ENCODE measurements around the gene CLRN2. TPM values are rescaled to one million over a fixed set of nuclear protein-coding genes. Genes with fewer than 3 reads are reported as not detected.

The CLRN2 gene
- total RNA-seq, 1 donor from 2014 or later = not detected

- Histone ChIP-seq H3K27me3 (ENCODE audit: insufficient read depth, low read length) (peaks cover 20% of the 10 kb centered on the region), H3K27ac (ENCODE audit: low read depth, low read length) (no peak overlapping the region), H4K20me1 (ENCODE audit: insufficient read depth, low read length) (no peaks in the 10 kb centered on the region), H3K4me3 (ENCODE audit: insufficient read depth, low read depth, low read length) (no peak overlapping the region), H3K9me3 (ENCODE audit: insufficient read depth, low read depth, low read length) (no peaks in the 10 kb centered on the region), H3K4me2 (ENCODE audit: low read length) (no peak overlapping the region), H2AFZ (ENCODE audit: low read depth, low read length) (no peak overlapping the region), H3K4me1 (ENCODE audit: insufficient read depth, low read length) (no peaks in the 10 kb centered on the region), H3K9ac (ENCODE audit: low read length) (no peak overlapping the region), H3K79me2 (ENCODE audit: insufficient read depth, low read length) (no peaks in the 10 kb centered on the region), H3K36me3 (ENCODE audit: insufficient read depth, low read length) (no peaks in the 10 kb centered on the region)
- Mint-ChIP-seq H3K36me3 (ENCODE audit: low read depth, unreplicated experiment) (no peaks in the 10 kb centered on the region), H3K4me1 (ENCODE audit: low read depth, unreplicated experiment) (no peaks in the 10 kb centered on the region), H3K27me3 (ENCODE audit: low read depth, unreplicated experiment) (peaks cover 13% of the 10 kb centered on the region), H3K27ac (ENCODE audit: unreplicated experiment) (no peak overlapping the region), H3K4me3 (ENCODE audit: unreplicated experiment) (no peak overlapping the region), H3K9me3 (ENCODE audit: unreplicated experiment) (no peaks in the 10 kb centered on the region)
- no peak for DNase-seq (ENCODE audit: low read depth)
- TF ChIP-seq CTCF (IDR thresholded peaks at IDR 0.05; ENCODE audit: insufficient read depth, low read depth, low read length) (no peak), EZH2 (IDR thresholded peaks at IDR 0.05; ENCODE audit: insufficient read depth, low read length) (no peak)
- no peak for FAIRE-seq
These were observed 6.6 kb downstream of the CLRN2 start for GRCh38 chr4:17521595-17521994.

- no peak overlapping the region for H3K27ac Mint-ChIP-seq (ENCODE audit: unreplicated experiment)
- no peak overlapping the region for H2AFZ ChIP-seq (ENCODE audit: low read depth, low read length)
These were observed 8.7 kb downstream of the CLRN2 start for GRCh38 chr4:17523662-17524061.

More at GRCh38 chr4:17523662-17524061, 8.7 kb downstream of the CLRN2 start:
- H3K36me3 Mint-ChIP-seq (ENCODE audit: low read depth, unreplicated experiment) = no peaks in the 10 kb centered on the region
- Histone ChIP-seq H3K9me3 (ENCODE audit: insufficient read depth, low read depth, low read length) (no peaks in the 10 kb centered on the region), H4K20me1 (ENCODE audit: insufficient read depth, low read length) (no peaks in the 10 kb centered on the region), H3K36me3 (ENCODE audit: insufficient read depth, low read length) (no peaks in the 10 kb centered on the region), H3K79me2 (ENCODE audit: insufficient read depth, low read length) (no peaks in the 10 kb centered on the region), H3K27me3 (ENCODE audit: insufficient read depth, low read length) (peaks cover 15% of the 10 kb centered on the region), H3K4me1 (ENCODE audit: insufficient read depth, low read length) (no peaks in the 10 kb centered on the region), H3K27ac (ENCODE audit: low read depth, low read length) (no peak overlapping the region), H3K4me2 (ENCODE audit: low read length) (no peak overlapping the region), H3K4me3 (ENCODE audit: insufficient read depth, low read depth, low read length) (no peak overlapping the region), H3K9ac (ENCODE audit: low read length) (no peak overlapping the region)
- DNase-seq (ENCODE audit: low read depth) (no peak), FAIRE-seq (no peak)
- H3K4me3 Mint-ChIP-seq (ENCODE audit: unreplicated experiment) = no peak overlapping the region
- TF ChIP-seq CTCF (IDR thresholded peaks at IDR 0.05; ENCODE audit: insufficient read depth, low read depth, low read length) = no peak
- TF ChIP-seq EZH2 (IDR thresholded peaks at IDR 0.05; ENCODE audit: insufficient read depth, low read length) = no peak
- no peaks in the 10 kb centered on the region for H3K9me3 Mint-ChIP-seq (ENCODE audit: unreplicated experiment)
- H3K4me1 Mint-ChIP-seq (ENCODE audit: low read depth, unreplicated experiment) = peaks cover 3% of the 10 kb centered on the region
- H3K27me3 Mint-ChIP-seq (ENCODE audit: low read depth, unreplicated experiment) = peaks cover 5% of the 10 kb centered on the region
